Measurements from ENCODE around the gene HCN3. TPM values are rescaled to one million over a fixed set of nuclear protein-coding genes. Genes with fewer than 3 reads are reported as not detected.
A peak's percentile ranks its signal among the peaks of the same experiment; 100 is the strongest.

HCN3 gene
- total RNA-seq, 1 experiment from 2014 or later: 1.6 TPM

GRCh38 chr1:155307247-155307740, 30.0 kb downstream of the HCN3 start:
- DNase-seq (ENCODE audit: extremely low read depth, low read depth): no peak

- DNase-seq (ENCODE audit: extremely low read depth, low read depth): peak; percentile 100
Observed at GRCh38 chr1:155308493-155309422, 31.5 kb downstream of the HCN3 start, which contains the start of gene FDPS. TSS of gene FDPS (plus strand) at chr1:155308866. CDS start at chr1:155309790, 924 bp downstream.

- no peak for DNase-seq (ENCODE audit: extremely low read depth, low read depth)
Observed at GRCh38 chr1:155309423-155310021, 32.3 kb downstream of the HCN3 start.

- DNase-seq (ENCODE audit: extremely low read depth, low read depth): no peak
Observed at GRCh38 chr1:155313261-155313660, 36.0 kb downstream of the HCN3 start.

- DNase-seq (ENCODE audit: extremely low read depth, low read depth): no peak
Observed at GRCh38 chr1:155316922-155317321, 39.7 kb downstream of the HCN3 start.

GRCh38 chr1:155318082-155318481, 40.8 kb downstream of the HCN3 start:
- no peak for DNase-seq (ENCODE audit: extremely low read depth, low read depth)

GRCh38 chr1:155319536-155319935, 42.3 kb downstream of the HCN3 start:
- DNase-seq (ENCODE audit: extremely low read depth, low read depth): no peak

GRCh38 chr1:155320252-155320651, 43.0 kb downstream of the HCN3 start:
- no peak for DNase-seq (ENCODE audit: extremely low read depth, low read depth)

GRCh38 chr1:155320661-155321617, 43.7 kb downstream of the HCN3 start, which contains the start of gene RUSC1:
TSS of gene RUSC1 (plus strand) at chr1:155320894. CDS start at chr1:155321774, 880 bp downstream.
- DNase-seq (ENCODE audit: extremely low read depth, low read depth): no peak

- no peak for DNase-seq (ENCODE audit: extremely low read depth, low read depth)
Observed at GRCh38 chr1:155321639-155322503, 44.6 kb downstream of the HCN3 start.

- DNase-seq (ENCODE audit: extremely low read depth, low read depth): no peak
Observed at GRCh38 chr1:155322571-155322952, 45.3 kb downstream of the HCN3 start.

GRCh38 chr1:155322953-155323728, 45.9 kb downstream of the HCN3 start:
- peak; percentile 88 for DNase-seq (ENCODE audit: extremely low read depth, low read depth)

- DNase-seq (ENCODE audit: extremely low read depth, low read depth): peak; percentile 90
Observed at GRCh38 chr1:155323729-155324036, 46.4 kb downstream of the HCN3 start.

- peak; percentile 98 for DNase-seq (ENCODE audit: extremely low read depth, low read depth)
Observed at GRCh38 chr1:155324037-155324716, 46.9 kb downstream of the HCN3 start.

GRCh38 chr1:155324717-155325602, 47.7 kb downstream of the HCN3 start:
- peak; percentile 61 for DNase-seq (ENCODE audit: extremely low read depth, low read depth)

- no peak for DNase-seq (ENCODE audit: extremely low read depth, low read depth)
Observed at GRCh38 chr1:155325603-155325893, 48.3 kb downstream of the HCN3 start.

- DNase-seq (ENCODE audit: extremely low read depth, low read depth): no peak
Observed at GRCh38 chr1:155326020-155326526, 48.8 kb downstream of the HCN3 start.

Data from NCI-H460 (cell line).